ENCODE results near the gene PDP2.

DNA sequence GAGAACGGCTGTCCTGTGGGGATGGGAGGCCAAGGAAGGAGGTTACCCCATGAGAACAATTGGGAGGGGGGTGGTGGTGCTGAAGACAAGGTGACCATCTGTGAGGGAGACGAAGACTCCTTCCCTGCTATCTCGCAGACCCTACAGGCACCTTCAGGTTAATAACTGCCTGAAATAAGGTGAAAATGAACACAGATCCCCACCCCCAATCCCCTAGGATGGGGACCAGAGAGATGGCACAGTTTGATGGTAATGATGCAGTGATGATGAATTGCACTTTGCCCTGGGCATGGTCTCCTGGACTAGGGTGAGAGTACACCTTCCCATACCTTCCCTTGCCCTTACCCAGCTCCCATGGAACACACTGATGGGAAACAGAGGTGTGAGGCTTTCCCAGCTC, 48.1 kb upstream of the PDP2 start:
- TF ChIP-seq TAF1 (IDR thresholded peaks at IDR 0.05; ENCODE audit: borderline replicate concordance, insufficient read depth, low read length) = no peak
- no peak for TF ChIP-seq POLR2AphosphoS5 (IDR thresholded peaks at IDR 0.05; ENCODE audit: low read depth, low read length)
- TF ChIP-seq REST (IDR thresholded peaks at IDR 0.05; ENCODE audit: insufficient read depth in 1 of 2, low read depth in 2 of 2, low read length in 2 of 2) = no peak

Measured in PFSK-1 (cell line).